SKM-1 treated with dmso at 0.1 percent for 144 hours (cell line): ENCODE data around the gene MPZL3.
"Not testable (repeated sequence)": the region's sequence is repeated elsewhere in the genome, so short reads cannot be mapped to it uniquely, and the experiment has no call there.

ENCODE experiments used
- DNase-seq: peaks from one replicate; lab custom pipeline; 2025; ENCODE audit not compliant: unreplicated experiment; lab: John Stamatoyannopoulos, UW

The MPZL3 gene

GRCh38 chr11:118190942-118191506 is 61.1 kb downstream of the MPZL3 start:
- DNase-seq: not testable (repeated sequence)

GRCh38 chr11:118186346-118187107 is 65.6 kb downstream of the MPZL3 start:
- peak; percentile 75 for DNase-seq

GRCh38 chr11:118184784-118185579 is 67.2 kb downstream of the MPZL3 start:
- peak; percentile 89 for DNase-seq

- not testable (repeated sequence) for DNase-seq
These were observed 68.5 kb downstream of the MPZL3 start for GRCh38 chr11:118183691-118184090.

- DNase-seq: no peak
These were observed 71.9 kb downstream of the MPZL3 start for GRCh38 chr11:118180300-118180703.

GRCh38 chr11:118176778-118177134 is 75.4 kb downstream of the MPZL3 start:
- no peak for DNase-seq
